K562 (cell line): ENCODE data around the gene ERCC3. TPM values are rescaled to one million over a fixed set of nuclear protein-coding genes. Genes with fewer than 3 reads are reported as not detected.

Experiments
- ATAC-seq: fragments of 200-7000 bp; cut with Tn5 transposase; 3 replicates; pipeline ENCODE4 v1.9.1; 2020; ENCODE audit warnings: moderate library complexity
- BruUV-seq: library from RNA; stranded (reverse); fragments of 400-500 nt; replicated peaks from 2 replicates; lab custom pipeline; 2021; lab: Mats Ljungman, UMichigan
- CTCF ChIA-PET: fragments of 300-600 bp; formaldehyde crosslinking; extraction: SDS; loops from one replicate; lab custom pipeline; 2021; ENCODE audit warnings: low intra/inter-chr PET ratio; lab: Yijun Ruan, JAX
- POLR2A ChIA-PET: fragments of 300-600, 350-650 bp; sonication (Branson Sonifier 250); formaldehyde crosslinking; extraction: SDS; loops from one replicate; lab custom pipeline; 2021; ENCODE audit warnings: antibody characterized with exemption, inconsistent platforms; lab: Yijun Ruan, JAX
- DNase-seq, 4 experiments: peaks; one replicate each; pipeline versions ENCODE4 v3.0.0 to v3.0.0-alpha.2; 2011 to 2018; ENCODE audit warnings: low spot score in 3 of 4, mixed read lengths in 3 of 4; ENCODE audit errors: extremely low read depth in 1 of 4
- FAIRE-seq: peaks from 2 replicates; lab custom pipeline; 2011; peaks lifted over from hg19 to GRCh38; lab: Jason Lieb, UNC
- H2AFZ ChIP-seq: 2 replicates; pipeline ENCODE4 v1.6.0; 2011; ENCODE audit warnings: low read depth, low read length, control low read depth, inconsistent platforms
- H3K27ac ChIP-seq: fragments of 200-600 bp; 3 replicates; pipeline ENCODE4 v1.8.0; 2011; ENCODE audit warnings: low read depth, mild to moderate bottlenecking, control low read depth, inconsistent platforms, low read length, moderate library complexity, mixed read lengths; ENCODE audit errors: extremely low read depth
- H3K27me3 ChIP-seq, 2 experiments: fragments of 300-600 bp in 1 of 2; 2 replicates in 1 of 2; 3 replicates in 1 of 2; pipeline versions ENCODE4 v1.6.0 to v1.8.0; 2011; ENCODE audit warnings: inconsistent platforms in 2 of 2, low read length in 2 of 2, mild to moderate bottlenecking in 1 of 2, mixed read lengths in 1 of 2, moderate library complexity in 1 of 2; ENCODE audit not compliant: control insufficient read depth in 2 of 2, insufficient read depth in 2 of 2
- H3K36me3 ChIP-seq: fragments of 300-600 bp; 3 replicates; pipeline ENCODE4 v1.8.0; 2011; ENCODE audit warnings: mild to moderate bottlenecking, low read length, inconsistent platforms; ENCODE audit not compliant: control insufficient read depth, insufficient read depth
- H3K4me1 ChIP-seq, 2 experiments: fragments of 200-600 bp in 1 of 2; replicated peaks in 1 of 2; 2 replicates in 1 of 2; 3 replicates in 1 of 2; pipeline versions ENCODE4 v1.5.1 to v1.8.0; 2011; ENCODE audit warnings: inconsistent platforms in 2 of 2, low read length in 2 of 2, mild to moderate bottlenecking in 1 of 2, mixed read lengths in 1 of 2, moderate library complexity in 1 of 2; ENCODE audit not compliant: control insufficient read depth in 2 of 2, insufficient read depth in 2 of 2
- H3K4me2 ChIP-seq: 2 replicates; pipeline ENCODE4 v1.6.1; 2011; ENCODE audit warnings: low read length, control low read depth, inconsistent platforms, mixed read lengths; ENCODE audit not compliant: insufficient read depth
- H3K4me3 ChIP-seq: fragments of 200-600 bp; sonication (generic), shearing (Covaris generic); 2 replicates; pipeline ENCODE4 v1.5.1; 2016; ENCODE audit warnings: control low read depth, inconsistent platforms
- H3K79me2 ChIP-seq: fragments of 200-600 bp; 3 replicates; pipeline ENCODE4 v1.8.0; 2011; ENCODE audit warnings: low read length, inconsistent platforms; ENCODE audit not compliant: control insufficient read depth, insufficient read depth
- H3K9ac ChIP-seq, 2 experiments: 2 replicates each; pipeline versions ENCODE4 v1.6.0 to v1.6.1; 2011; ENCODE audit warnings: low read depth in 2 of 2, low read length in 2 of 2, control low read depth in 1 of 2, inconsistent platforms in 1 of 2, mild to moderate bottlenecking in 1 of 2, mixed read lengths in 1 of 2; ENCODE audit not compliant: insufficient read depth in 1 of 2
- H3K9me1 ChIP-seq: one replicate; pipeline ENCODE4 v1.6.0; 2011; ENCODE audit warnings: inconsistent platforms, mild to moderate bottlenecking, low read length, moderate library complexity; ENCODE audit not compliant: control insufficient read depth, insufficient read depth
- H3K9me3 ChIP-seq: replicated peaks from 2 replicates; pipeline ENCODE4 v1.5.1; 2011; ENCODE audit warnings: low read depth, low read length, inconsistent platforms; ENCODE audit not compliant: control insufficient read depth, insufficient read depth
- H4K20me1 ChIP-seq: replicated peaks from 2 replicates; pipeline ENCODE4 v1.6.1; 2011; ENCODE audit warnings: low read length, inconsistent platforms, mixed read lengths; ENCODE audit not compliant: control insufficient read depth, insufficient read depth
- CBFA2T3 ChIP-seq: fragments of 450-650 bp; IDR thresholded peaks from 2 replicates; pipeline ENCODE4 v1.6.1; 2017
- CSDE1 ChIP-seq, 2 experiments: fragments of 450-650 bp; IDR thresholded peaks; 2 replicates each; pipeline ENCODE4 v1.6.1; 2016; ENCODE audit warnings: mild to moderate bottlenecking in 1 of 2
- DMBX1 ChIP-seq: fragments of 250-450 bp; sonication (Bioruptor Pico); IDR thresholded peaks from 2 replicates; pipeline ENCODE4 v1.8.0; 2022; ENCODE audit warnings: inconsistent platforms, mild to moderate bottlenecking, moderate library complexity, borderline replicate concordance
- ETV5 ChIP-seq: sonication (generic); formaldehyde crosslinking; IDR thresholded peaks from 2 replicates; pipeline ENCODE4 v1.4.0; 2020; ENCODE audit warnings: low read depth, mild to moderate bottlenecking, missing genetic modification reagents
- FOXM1 ChIP-seq, 2 experiments: fragments of 450-650 bp in 1 of 2; sonication (generic) in 1 of 2; formaldehyde crosslinking in 1 of 2; IDR thresholded peaks; 2 replicates each; pipeline versions ENCODE4 v1.6.1 to v1.9.0; 2017 to 2022; ENCODE audit warnings: low read depth in 2 of 2, mild to moderate bottlenecking in 2 of 2, missing genetic modification reagents in 1 of 2, moderate library complexity in 1 of 2
- HDAC1 ChIP-seq, 2 experiments: fragments of 450-650 bp; IDR thresholded peaks; 2 replicates each; pipeline ENCODE4 v1.6.1; 2016 to 2017; ENCODE audit warnings: inconsistent platforms in 1 of 2, mild to moderate bottlenecking in 1 of 2, moderate library complexity in 1 of 2
- HLTF ChIP-seq: fragments of 450-650 bp; IDR thresholded peaks from 2 replicates; pipeline ENCODE4 v1.6.1; 2016
- MAFG ChIP-seq: fragments of 450-650 bp; conservative IDR thresholded peaks from 2 replicates; pipeline ENCODE4 v1.6.1; 2016; ENCODE audit warnings: missing genetic modification characterization, missing compliant biosample characterization
- MCM7 ChIP-seq, 2 experiments: fragments of 450-650 bp; IDR thresholded peaks; 2 replicates each; pipeline ENCODE4 v1.6.1; 2016 to 2018
- MIER1 ChIP-seq: fragments of 450-650 bp; IDR thresholded peaks from 2 replicates; pipeline ENCODE4 v1.6.1; 2016; ENCODE audit warnings: antibody characterized with exemption, mild to moderate bottlenecking, low read depth
- NEUROD1 ChIP-seq: fragments of 150-350 bp; IDR thresholded peaks from 2 replicates; pipeline ENCODE4 v1.6.1; 2014; ENCODE audit warnings: borderline replicate concordance, low read length, low read depth; ENCODE audit not compliant: partially characterized antibody
- NFATC3 ChIP-seq: fragments of 450-650 bp; IDR thresholded peaks from 2 replicates; pipeline ENCODE4 v1.6.1; 2017; ENCODE audit warnings: mild to moderate bottlenecking
- NFIX ChIP-seq: fragments of 250-450 bp; sonication (Bioruptor Pico); IDR thresholded peaks from 2 replicates; pipeline ENCODE4 v1.4.0; 2020; ENCODE audit warnings: low read depth, mild to moderate bottlenecking, moderate library complexity
- PTBP1 ChIP-seq: fragments of 200-400 bp; formaldehyde crosslinking; IDR thresholded peaks from 2 replicates; pipeline ENCODE4 v1.6.1; 2017; ENCODE audit warnings: low read depth, low read length
- RBM39 ChIP-seq: fragments of 200-400 bp; formaldehyde crosslinking; optimal IDR thresholded peaks from 2 replicates; pipeline ENCODE3; 2018; ENCODE audit warnings: low read depth, low read length
- SMAD3 ChIP-seq: fragments of 450-650 bp; formaldehyde crosslinking; conservative IDR thresholded peaks from 2 replicates; pipeline ENCODE4 v1.4.0; 2020; ENCODE audit warnings: mild to moderate bottlenecking
- SRSF1 ChIP-seq: fragments of 200-400 bp; formaldehyde crosslinking; IDR thresholded peaks from 2 replicates; pipeline ENCODE4 v1.6.1; 2017; ENCODE audit warnings: mild to moderate bottlenecking, low read depth, low read length, moderate library complexity
- ZNF668 ChIP-seq: fragments of 250-450 bp; sonication (Bioruptor Pico); IDR thresholded peaks from 2 replicates; pipeline ENCODE4 v1.8.0; 2022; ENCODE audit warnings: mild to moderate bottlenecking, inconsistent platforms
- WGBS: fragments of 100-300 bp; shearing (Covaris generic); methylation state at CpG from one replicate; pipeline ENCODE4 v1.1.6; 2016; ENCODE audit warnings: low coverage, mixed read lengths; ENCODE audit not compliant: insufficient coverage; ENCODE audit errors: missing lambda C conversion rate; 5-methylcytosine and 5-hydroxymethylcytosine counted together
- in situ Hi-C: fragments of 300-500 bp; cut with MboI; formaldehyde crosslinking; loops from 4 replicates; pipeline ENCODE4 v1.15.0; 2018; ENCODE audit warnings: inconsistent platforms, mixed read lengths
- intact Hi-C: fragments of 100-400 bp; cut with micrococcal nuclease; formaldehyde crosslinking; loops from 2 replicates; pipeline ENCODE4 v1.14.2; 2022
- polyA plus RNA-seq, 8 experiments: library from polyadenylated mRNA; depleted of rRNA in 4 of 8; stranded (reverse) in 5 of 8; unstranded in 3 of 8; fragments of >200 nt; fragmentation: Nextera tagmentation in 2 of 8; fragmentation: Illumina TruSeq in 1 of 8; extraction: Ambion mirVana in 2 of 8; extraction: Trizol in 1 of 8; gene quantifications; 2 replicates each; pipeline versions ENCODE4 v1.2.1 to v1.2.3, GENCODE V29; 2011 to 2014; ENCODE audit warnings: inconsistent platforms in 1 of 8, missing spikeins in 1 of 8
- total RNA-seq, 7 experiments: library from RNA; depleted of rRNA in 6 of 7; stranded (reverse); fragments of >200 nt in 6 of 7; fragmentation: Illumina TruSeq in 2 of 7; extraction: Trizol in 2 of 7; gene quantifications; 2 replicates each; pipeline versions ENCODE4 v1.2.1 to v1.2.3, GENCODE V29; 2011 to 2021; ENCODE audit warnings: low replicate concordance in 1 of 7
- TF ChIP-seq, protein P1 (sequence below): fragments of 250-450 bp; sonication (Bioruptor Pico); IDR thresholded peaks from 2 replicates; pipeline ENCODE4 v1.8.0; 2021; ENCODE audit warnings: borderline replicate concordance, mild to moderate bottlenecking, moderate library complexity; ENCODE audit not compliant: poor library complexity, severe bottlenecking

ERCC3 gene
- total and polyA plus RNA-seq, 9 of the 15 experiments (the other 6 are each of a cell fraction or from before 2014, with no cell fraction given) = 17.9 to 61.5 (median 43.1) TPM

- in situ Hi-C loops (no loop called here), intact Hi-C loops (no loop called here)
- ATAC-seq (no peak), DNase-seq (no peak), FAIRE-seq (no peak)
- CTCF ChIA-PET = no interaction called here
- Histone ChIP-seq H3K4me3 (no peak overlapping the region), H3K27ac (no peak overlapping the region), H3K9me1 (no peaks in the 10 kb centered on the region), H3K9me3 (no peaks in the 10 kb centered on the region), H3K79me2 (no peaks in the 10 kb centered on the region), H4K20me1 (no peaks in the 10 kb centered on the region), H3K4me2 (no peak overlapping the region), H3K36me3 (peaks cover 29% of the 10 kb centered on the region; the same call in 2 of the 3 replicates)
- TF ChIP-seq DMBX1 (CRISPR knock-in tag) (no peak), SRSF1 (no peak), FOXM1 (IDR thresholded peaks at IDR 0.05; ENCODE audit: low read depth) (no peak), FOXM1 (CRISPR knock-in tag; IDR thresholded peaks at IDR 0.05; ENCODE audit: low read depth) (no peak), CSDE1 (IDR thresholded peaks at IDR 0.05) (no peak), RBM39 (no peak), ZNF668 (no peak), SMAD3 (no peak), PTBP1 (no peak), NFATC3 (no peak), MAFG (tag) (no peak), HDAC1 (IDR thresholded peaks at IDR 0.05) (no peak), HLTF (no peak), MIER1 (no peak), NFIX (CRISPR knock-in tag) (no peak), CBFA2T3 (no peak), ETV5 (CRISPR knock-in tag) (no peak), MCM7 (IDR thresholded peaks at IDR 0.05) (no peak), NEUROD1 (no peak)
- TF ChIP-seq, protein P1, sequence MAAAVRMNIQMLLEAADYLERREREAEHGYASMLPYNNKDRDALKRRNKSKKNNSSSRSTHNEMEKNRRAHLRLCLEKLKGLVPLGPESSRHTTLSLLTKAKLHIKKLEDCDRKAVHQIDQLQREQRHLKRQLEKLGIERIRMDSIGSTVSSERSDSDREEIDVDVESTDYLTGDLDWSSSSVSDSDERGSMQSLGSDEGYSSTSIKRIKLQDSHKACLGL (CRISPR knock-in tag) = no peak
- TF ChIP-seq, all 486 proteins: peak for 0
- Histone ChIP-seq H3K4me1 (no peaks in the 10 kb centered on the region), H3K9ac (no peak overlapping the region), H2AFZ (no peak overlapping the region), H3K27me3 (no peaks in the 10 kb centered on the region)
- POLR2A ChIA-PET = no interaction called here
- 38% methylated on average over 2 of the region's 2 CpGs for WGBS
- BruUV-seq = no TSS peak
Observed at GRCh38 chr2:127255146-127255545, 38.8 kb downstream of the ERCC3 start.
